ENCODE data around the gene NAGPA.

The NAGPA gene

GRCh38 chr16:5001571-5001970 lies 32.2 kb downstream of the NAGPA start:
- no peak for DNase-seq

- DNase-seq: no peak
Observed at GRCh38 chr16:5000573-5001001, 33.1 kb downstream of the NAGPA start.

GRCh38 chr16:4994719-4995434 lies 38.9 kb downstream of the NAGPA start:
- DNase-seq: no peak

- DNase-seq: no peak
Observed at GRCh38 chr16:4991754-4992153, 42.0 kb downstream of the NAGPA start.

GRCh38 chr16:4990415-4990814 lies 43.3 kb downstream of the NAGPA start:
- DNase-seq: no peak

DNA sequence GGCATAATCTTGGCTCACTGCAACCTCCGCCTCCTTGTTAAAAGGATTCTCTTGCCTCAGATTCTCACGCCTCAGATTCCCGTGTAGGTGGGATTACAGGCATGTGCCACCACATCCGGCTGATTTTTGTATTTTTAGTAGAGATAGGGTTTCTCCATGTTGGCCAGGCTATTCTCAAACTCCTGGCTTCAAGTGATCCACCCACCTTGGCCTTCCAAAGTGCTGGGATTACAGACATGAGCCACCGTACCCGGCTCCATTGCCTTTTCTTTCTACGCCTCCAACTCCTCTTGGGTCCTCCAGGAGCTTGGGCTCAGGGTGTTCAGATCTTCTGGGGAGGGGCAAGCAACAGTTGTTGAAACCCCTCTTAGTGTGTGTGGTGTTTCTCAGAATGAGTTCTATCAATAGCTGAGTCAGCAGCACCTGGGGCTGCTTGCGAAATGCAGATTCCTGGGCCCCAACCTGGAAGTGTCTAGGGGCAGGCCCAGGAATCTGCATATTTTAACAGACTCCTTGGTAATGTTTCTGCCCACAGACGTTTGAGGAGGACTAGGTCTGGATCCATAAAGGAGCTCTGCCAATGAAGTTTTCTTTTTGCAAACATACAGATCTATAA lies 44.2 kb downstream of the NAGPA start:
- DNase-seq: no peak

- no peak for DNase-seq
Observed at GRCh38 chr16:4988647-4989046, 45.1 kb downstream of the NAGPA start.

- no peak for DNase-seq
Observed at GRCh38 chr16:4987580-4988374, 46.0 kb downstream of the NAGPA start.

GRCh38 chr16:4987250-4987579 lies 46.5 kb downstream of the NAGPA start:
- DNase-seq: no peak

GRCh38 chr16:4984174-4984990 lies 49.4 kb downstream of the NAGPA start:
- DNase-seq: no peak

DNA sequence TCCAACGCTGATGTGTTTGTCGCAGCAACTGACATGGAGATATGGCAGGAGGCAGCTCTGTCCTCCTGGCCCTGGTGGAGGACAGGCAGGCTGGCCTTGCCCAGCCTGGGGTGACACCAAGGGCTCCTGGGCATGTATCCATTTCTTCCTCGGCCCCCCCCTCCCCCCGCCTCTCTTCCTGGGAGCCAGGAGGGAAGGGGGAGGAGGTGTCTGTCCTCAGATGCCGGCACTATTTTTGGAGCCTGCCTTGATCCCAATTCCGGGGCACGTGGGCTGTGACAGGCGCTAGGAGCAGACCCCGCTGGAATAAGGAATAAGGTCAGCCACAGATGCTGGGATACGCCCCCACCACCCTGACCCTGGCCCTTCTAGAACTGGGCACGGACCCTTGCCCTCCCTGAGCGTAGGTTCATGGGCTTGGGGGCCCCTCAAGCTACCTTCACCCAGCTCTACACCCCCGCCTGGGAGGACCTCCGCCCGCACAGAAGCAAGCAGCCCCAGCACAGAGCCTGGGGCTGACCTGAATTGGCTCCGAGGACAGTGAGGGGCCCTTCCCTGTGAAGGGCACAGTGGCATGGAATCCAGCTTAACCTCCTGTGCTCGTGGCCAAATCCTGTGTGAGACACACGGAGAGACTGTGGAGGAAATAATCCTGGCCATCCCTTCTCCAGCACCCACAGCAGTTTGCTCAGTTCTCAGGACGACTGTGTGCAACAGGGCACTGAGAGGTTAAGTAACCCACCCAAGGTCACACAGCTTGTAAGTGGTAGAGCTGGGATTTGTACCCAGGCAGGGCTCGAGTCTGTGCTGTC lies 51.5 kb downstream of the NAGPA start:
- DNase-seq: no peak

GRCh38 chr16:4981473-4981872 lies 52.3 kb downstream of the NAGPA start:
- DNase-seq: no peak

DNA sequence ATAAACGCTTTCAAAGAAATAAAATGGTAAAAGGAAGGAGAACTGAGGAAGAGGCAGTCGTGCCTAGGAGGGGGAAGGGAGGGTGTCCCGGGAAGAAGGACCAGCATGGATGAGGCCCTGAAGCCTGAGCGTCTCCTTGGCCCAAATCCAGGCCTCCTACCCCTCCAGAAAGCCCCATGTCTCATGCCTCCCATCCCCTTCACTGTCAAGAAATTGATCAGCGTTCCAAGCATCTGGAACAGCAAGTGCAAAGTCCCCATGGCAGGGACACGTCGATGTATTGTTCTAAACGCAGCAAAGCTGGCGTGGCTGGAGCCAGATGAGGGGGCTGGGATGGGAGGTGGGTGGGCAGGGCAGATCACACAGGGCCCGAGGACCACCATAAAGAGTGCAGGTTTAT lies 53.0 kb downstream of the NAGPA start:
- no peak for DNase-seq

DNA sequence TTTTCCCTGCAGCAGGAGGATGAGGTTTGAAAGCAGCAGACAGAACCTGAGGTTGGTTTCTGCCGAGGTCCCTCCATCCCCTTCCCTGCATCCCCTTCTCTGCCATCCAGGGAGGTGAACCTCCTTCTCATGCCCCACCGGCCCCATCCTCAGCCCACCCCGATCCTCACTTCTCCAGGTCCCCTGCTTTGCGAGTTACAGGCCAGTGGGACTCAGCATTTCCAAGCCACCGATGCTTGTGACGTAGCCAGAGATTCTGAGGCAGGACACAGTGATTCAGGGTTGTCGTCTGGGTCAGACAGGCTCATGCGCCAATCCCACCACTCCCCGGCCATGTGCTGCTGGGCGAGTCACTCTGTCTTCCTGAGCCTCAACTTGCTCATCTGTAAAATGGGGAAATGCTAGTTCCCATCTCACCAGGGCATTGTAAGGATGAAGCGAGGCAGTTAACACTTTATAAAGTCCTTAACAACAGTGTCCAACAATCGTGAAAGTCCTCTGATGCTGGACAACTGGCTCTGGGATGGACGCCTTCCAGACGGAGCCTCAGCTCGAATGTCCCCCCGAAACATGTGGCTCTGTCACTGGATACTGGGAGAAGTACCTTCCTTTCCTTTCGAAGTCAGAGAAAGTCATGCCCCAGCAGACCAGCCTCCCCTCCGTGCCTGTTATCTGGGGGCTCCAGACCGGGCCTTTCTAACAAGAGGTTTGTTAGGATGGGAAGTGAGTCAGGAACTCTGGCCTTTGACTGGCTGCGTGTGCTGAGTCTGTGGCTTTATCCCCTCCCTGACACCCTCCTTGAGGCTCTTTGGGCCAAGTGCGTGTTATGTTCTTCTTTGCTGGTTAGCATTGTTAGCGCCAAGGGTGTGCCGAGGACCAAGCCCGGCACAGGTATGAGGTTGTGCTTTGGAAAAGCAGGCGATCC lies 53.7 kb downstream of the NAGPA start:
- no peak for DNase-seq

- no peak for DNase-seq
Observed at GRCh38 chr16:4979164-4979563, 54.6 kb downstream of the NAGPA start.

DNA sequence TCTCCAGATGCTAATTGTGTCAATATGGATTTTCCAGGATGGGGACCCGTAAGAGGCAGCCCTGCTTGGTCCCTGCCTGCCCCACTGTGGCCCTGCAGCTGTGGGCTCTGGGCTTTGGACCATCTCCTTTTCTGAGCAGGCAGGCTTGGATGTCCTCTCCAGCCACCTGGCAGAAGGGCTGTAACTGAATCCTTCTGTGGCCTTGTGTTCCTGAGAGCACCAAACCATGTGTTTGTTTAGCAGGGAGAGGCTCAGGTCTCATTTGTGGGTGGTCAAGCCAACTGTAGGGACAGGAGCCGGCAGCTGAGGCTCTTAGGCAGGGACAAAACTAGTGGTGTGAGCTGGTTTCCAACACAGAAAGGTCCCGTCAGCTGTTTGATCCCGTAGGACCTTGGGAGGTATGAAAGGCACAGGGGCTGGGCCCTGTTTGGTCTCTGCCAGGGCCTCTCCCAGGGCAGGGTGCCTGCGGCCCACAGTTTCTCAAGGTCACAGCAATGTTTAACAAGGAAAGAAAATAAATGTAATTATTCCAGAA lies 57.1 kb downstream of the NAGPA start:
- no peak for DNase-seq

- DNase-seq: no peak
Observed at GRCh38 chr16:4976079-4976478, 57.7 kb downstream of the NAGPA start.

All from central memory CD4-positive, alpha-beta T cell (primary cell).